ENCODE data around the gene TRERF1. TPM values are rescaled to one million over a fixed set of nuclear protein-coding genes. Genes with fewer than 3 reads are reported as not detected.

The TRERF1 gene
- total RNA-seq, 4 donors from 2014 or later, result 3.3 to 16.3 (median 7.2) TPM

DNA sequence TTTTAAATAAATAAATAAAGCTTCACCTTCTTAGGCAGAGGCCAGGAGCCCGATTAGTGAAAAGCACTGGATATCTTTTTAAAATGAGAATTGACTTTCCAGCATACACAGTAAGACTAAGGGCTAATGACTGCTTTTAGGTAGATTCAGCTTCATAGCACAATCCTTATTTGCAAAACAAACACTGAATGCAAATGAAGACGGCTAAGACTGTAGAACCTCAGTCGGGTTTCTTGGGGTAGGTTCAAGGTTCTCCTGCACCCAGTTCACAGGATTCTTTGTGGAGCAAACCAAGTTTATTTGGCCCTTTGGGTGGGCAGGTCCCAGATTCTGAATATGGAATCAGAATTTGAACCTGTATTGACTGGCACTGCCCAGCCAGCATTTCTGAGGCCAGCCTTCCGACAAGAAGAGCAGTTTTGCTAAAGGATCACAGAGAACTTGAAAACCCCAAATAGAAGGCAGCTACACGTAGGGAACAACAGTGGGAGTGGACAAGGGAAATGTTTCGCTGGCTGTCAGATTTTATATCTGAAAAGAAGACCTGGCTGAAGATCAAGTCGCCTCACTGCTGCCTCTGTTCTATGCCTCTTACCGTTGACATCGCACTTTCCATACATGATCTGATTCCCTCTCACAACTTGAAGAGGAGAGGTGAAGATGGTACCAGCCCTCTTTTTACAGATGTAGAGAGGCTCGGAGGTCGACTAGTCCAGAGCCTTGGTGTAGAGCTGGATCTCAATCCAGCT, 8.2 kb downstream of the TRERF1 start:
- Histone ChIP-seq H3K27me3 (no peaks in the 10 kb centered on the region), H3K4me1 (no peaks in the 10 kb centered on the region), H3K9me3 (no peaks in the 10 kb centered on the region), H3K4me3 (peak overlapping the region in 1 of 2 donors; percentile 4), H3K27ac (peak overlapping the region; percentile 76 to 80), H3K36me3 (no peaks in the 10 kb centered on the region)
- intact Hi-C loops (cut with DNase I; ENCODE audit: low total_unique reads), result no loop called here
- peak; percentile 33 to 55 for DNase-seq
- TF ChIP-seq CTCF (IDR thresholded peaks at IDR 0.05) (no peak), POLR2A (IDR thresholded peaks at IDR 0.05) (no peak)

DNA sequence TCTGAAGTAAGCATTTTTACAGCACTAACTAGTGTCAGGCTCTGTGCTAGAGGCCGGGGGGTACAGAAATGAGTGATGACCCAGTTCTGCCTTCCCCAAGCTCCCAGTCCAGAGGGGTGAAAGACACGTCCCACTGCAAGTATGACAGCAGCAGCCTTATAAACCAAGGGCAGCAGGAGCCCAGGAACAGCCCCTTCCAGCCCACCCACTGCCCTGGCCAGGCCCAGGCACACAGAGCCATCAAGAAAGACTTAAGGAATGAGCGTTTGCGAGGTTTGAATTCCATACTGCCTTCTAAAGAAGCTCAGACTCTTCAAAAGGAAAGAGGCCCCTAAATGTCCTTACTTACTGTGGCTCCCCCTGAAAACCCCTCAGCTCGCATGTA, 10.0 kb downstream of the TRERF1 start:
- Histone ChIP-seq H3K4me1 (no peaks in the 10 kb centered on the region), H3K4me3 (no peak overlapping the region)
- no peak for DNase-seq

GRCh38 chr6:42440778-42441696, 10.7 kb downstream of the TRERF1 start:
- Histone ChIP-seq H3K36me3 (no peaks in the 10 kb centered on the region), H3K4me3 (peak overlapping the region in 1 of 2 donors; percentile 14), H3K27me3 (no peaks in the 10 kb centered on the region), H3K9me3 (no peaks in the 10 kb centered on the region), H3K4me1 (no peaks in the 10 kb centered on the region), H3K27ac (peak overlapping the region; percentile 76 to 77)
- peak; percentile 34 to 56 for DNase-seq
- TF ChIP-seq POLR2A (IDR thresholded peaks at IDR 0.05) (no peak), CTCF (IDR thresholded peaks at IDR 0.05) (no peak)
- intact Hi-C loops (cut with DNase I; ENCODE audit: low total_unique reads), result no loop called here

More for the DNA sequence above, 10.0 kb downstream of the TRERF1 start:
- Histone ChIP-seq H3K27me3 (no peaks in the 10 kb centered on the region), H3K27ac (peak overlapping the region; percentile 76 to 77), H3K36me3 (no peaks in the 10 kb centered on the region), H3K9me3 (no peaks in the 10 kb centered on the region)
- intact Hi-C loops (cut with DNase I; ENCODE audit: low total_unique reads), result no loop called here
- TF ChIP-seq POLR2A (IDR thresholded peaks at IDR 0.05), result no peak
- no peak for TF ChIP-seq CTCF (IDR thresholded peaks at IDR 0.05)

DNA sequence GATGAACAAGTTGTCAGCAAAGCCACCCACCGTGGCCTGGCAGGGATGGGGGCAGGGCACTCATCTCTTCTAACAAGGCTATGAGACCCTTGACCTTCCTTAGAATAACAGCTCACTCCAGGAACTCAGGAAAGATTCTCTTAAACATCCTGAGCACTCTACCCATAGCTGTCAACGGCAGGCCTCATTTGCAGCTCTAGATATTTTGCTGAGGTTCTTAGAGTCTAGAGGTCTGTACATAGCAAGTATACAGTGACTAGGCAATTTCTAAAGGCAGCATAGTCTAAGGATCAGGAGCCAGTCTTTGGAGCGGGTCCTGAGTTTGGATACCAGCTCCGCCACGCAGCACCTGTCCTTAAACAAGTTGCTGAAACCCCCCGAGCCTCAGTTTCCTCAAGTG, 11.7 kb downstream of the TRERF1 start:
- no peaks in the 10 kb centered on the region for H3K36me3 ChIP-seq
- TF ChIP-seq CTCF (IDR thresholded peaks at IDR 0.05) (no peak), POLR2A (IDR thresholded peaks at IDR 0.05) (no peak)
- peak overlapping the region; percentile 76 to 77 for H3K27ac ChIP-seq
- H3K27me3 ChIP-seq, result no peaks in the 10 kb centered on the region
- DNase-seq, result no peak
- H3K4me3 ChIP-seq, result no peak overlapping the region
- intact Hi-C loops (cut with DNase I; ENCODE audit: low total_unique reads), result no loop called here
- H3K9me3 ChIP-seq, result no peaks in the 10 kb centered on the region
- no peaks in the 10 kb centered on the region for H3K4me1 ChIP-seq

GRCh38 chr6:42436825-42437224, 14.9 kb downstream of the TRERF1 start:
- Histone ChIP-seq H3K27ac (no peak overlapping the region), H3K27me3 (no peaks in the 10 kb centered on the region), H3K4me3 (no peak overlapping the region), H3K9me3 (no peaks in the 10 kb centered on the region), H3K4me1 (no peaks in the 10 kb centered on the region), H3K36me3 (no peaks in the 10 kb centered on the region)
- TF ChIP-seq CTCF (IDR thresholded peaks at IDR 0.05) (no peak), POLR2A (IDR thresholded peaks at IDR 0.05) (no peak)
- DNase-seq, result no peak
- intact Hi-C loops (cut with DNase I; ENCODE audit: low total_unique reads), result no loop called here
